Measurements from ENCODE around the gene ZNF616. TPM values are rescaled to one million over a fixed set of nuclear protein-coding genes. Genes with fewer than 3 reads are reported as not detected.

ZNF616 gene
- 19.7 TPM for total RNA-seq (ENCODE audit: insufficient read depth, low replicate concordance)

DNA sequence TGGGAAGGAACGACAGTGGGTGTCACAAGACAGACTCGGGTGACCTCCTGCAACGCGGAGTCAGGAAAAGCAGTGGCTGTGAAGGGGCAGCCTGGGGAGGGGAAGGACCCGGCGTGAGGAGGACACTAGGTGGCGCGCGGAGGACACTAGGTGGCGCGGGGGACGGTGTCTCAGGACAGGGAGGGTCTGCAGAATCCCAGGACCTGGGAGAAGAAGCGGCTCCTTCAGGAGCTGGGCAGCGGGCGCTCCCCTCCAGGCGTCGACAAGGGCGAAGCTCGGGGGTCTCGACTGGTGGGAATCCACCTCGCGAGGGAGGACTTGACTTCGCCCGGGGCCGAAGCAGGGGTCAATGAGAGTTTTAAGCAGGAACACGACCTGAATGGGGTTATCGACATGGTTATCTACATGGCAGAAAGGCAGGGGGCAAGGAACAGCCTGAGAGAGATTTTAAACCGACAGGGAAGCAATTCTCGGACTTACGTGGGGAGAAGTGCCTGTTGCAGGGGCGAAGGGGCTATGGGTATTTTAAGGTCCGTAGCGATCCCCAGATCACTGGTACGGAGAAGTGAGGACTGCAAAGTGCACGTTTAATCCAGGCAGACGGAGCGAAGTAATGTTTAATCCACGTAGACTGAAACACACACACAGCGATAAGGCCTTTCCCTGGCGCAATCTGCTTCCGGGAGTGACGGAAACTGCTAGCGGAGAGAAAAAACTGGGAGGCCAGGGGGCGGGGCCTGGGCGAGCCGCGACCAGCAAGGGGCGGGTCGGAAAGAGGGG lies at the start of gene ZNF616:
ZNF616 (minus strand) TSS at position 687 of the 780 bp plus-strand sequence. CDS start 9,426 bp downstream, outside the sequence.
- peak; percentile 98 for DNase-seq (ENCODE audit: low spot score)

DNA sequence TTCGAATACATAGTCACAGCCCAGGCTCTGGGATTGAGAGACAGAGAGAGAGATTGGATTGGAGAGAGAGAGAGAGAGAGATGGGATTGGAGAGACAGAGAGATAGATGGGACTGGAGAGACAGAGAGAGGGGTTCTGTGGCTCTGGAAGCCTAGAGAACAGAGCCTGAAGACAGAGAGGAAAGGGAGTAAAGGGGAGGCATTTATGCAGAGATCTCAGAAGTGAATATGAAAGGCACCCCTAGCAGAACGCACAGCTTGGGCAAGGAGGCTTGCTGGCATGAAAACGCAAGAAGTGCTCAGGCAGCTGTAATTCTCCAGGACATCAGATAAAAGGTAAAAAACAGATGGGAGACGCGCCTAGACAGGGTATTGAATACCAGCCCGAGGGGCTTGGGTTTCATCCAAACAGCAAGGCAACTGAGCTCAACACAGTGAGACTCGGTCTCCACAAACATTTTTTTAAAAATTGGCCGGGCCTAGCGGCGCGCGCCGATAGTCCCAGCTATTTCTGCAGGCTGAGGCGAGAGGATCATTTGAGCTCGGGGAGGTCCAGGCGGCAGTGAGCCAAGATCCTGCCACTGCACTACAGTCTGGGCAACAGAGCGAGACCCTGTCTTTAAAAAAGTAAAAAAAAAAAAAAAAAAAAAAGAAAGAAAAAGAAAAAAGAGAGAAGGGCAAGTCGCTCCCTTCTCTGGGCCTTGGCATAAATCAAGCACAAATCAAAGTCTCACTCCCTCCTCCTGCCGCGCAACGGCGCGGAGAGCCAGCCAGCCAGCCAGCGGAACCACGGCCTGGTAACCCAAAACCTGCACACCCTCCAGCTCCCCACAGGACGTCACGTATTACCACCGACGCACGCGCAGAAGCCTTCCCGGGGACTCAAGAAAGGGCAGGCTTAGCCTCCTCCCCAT lies 49.3 kb upstream of the ZNF616 start:
- DNase-seq (ENCODE audit: low spot score), result no peak

DNA sequence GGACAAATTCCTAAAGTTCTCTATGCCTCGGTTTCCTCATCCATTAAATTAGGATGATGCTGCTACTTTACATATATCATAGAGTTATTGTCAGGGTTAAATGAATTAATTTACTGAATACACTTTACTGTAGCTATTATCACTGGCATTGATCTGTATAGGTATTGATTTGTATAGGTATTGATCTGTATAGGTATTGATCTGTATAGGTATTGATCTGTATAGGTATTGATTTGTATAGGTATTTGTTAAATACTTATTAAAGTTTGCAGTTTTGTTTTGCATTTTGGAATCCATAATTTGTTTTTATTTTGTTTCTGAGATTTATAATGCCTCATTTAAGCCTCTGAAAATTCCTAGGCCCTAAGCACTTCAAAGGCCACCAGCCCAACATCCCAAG lies 47.7 kb upstream of the ZNF616 start:
- no peak for DNase-seq (ENCODE audit: low spot score)

DNA sequence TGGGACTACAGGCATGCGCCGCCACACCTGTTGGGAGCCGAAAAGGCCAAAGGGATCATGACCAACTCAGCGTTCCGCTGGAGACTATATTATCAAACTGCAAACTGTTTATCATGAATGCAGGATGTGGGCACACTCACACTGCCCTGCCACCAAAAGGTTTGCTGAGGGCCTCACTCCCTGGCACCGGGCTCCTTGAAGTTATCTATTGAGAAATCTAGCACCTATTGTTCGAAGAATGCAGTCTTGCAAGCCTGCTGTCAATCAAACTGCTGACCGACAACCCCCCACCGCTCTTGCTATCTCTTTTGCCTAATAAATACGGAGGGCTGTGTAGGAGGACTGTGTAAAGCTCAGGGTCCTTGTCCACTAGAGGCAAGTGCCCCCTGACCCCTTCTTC lies 36.8 kb upstream of the ZNF616 start:
- no peak for DNase-seq (ENCODE audit: low spot score)

DNA sequence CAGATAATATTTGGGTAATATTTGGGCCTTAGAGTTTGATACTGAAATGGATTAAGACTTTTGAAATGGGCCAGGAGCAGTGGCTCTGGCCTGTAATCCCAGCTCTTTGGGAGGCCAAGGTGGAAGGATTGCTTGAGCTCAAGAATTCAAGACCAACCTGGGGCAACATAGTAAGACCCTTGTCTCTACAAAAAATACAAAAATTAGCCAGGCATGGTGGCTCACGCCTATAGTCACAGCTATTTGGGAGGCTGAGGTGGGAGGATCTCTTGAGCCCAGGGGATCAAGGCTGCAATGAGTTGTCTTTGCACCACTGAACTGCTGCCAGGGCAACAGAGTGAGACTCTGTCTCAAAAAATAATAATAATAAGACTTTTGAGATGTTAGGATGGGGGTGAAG lies 32.6 kb upstream of the ZNF616 start:
- DNase-seq (ENCODE audit: low spot score), result no peak

DNA sequence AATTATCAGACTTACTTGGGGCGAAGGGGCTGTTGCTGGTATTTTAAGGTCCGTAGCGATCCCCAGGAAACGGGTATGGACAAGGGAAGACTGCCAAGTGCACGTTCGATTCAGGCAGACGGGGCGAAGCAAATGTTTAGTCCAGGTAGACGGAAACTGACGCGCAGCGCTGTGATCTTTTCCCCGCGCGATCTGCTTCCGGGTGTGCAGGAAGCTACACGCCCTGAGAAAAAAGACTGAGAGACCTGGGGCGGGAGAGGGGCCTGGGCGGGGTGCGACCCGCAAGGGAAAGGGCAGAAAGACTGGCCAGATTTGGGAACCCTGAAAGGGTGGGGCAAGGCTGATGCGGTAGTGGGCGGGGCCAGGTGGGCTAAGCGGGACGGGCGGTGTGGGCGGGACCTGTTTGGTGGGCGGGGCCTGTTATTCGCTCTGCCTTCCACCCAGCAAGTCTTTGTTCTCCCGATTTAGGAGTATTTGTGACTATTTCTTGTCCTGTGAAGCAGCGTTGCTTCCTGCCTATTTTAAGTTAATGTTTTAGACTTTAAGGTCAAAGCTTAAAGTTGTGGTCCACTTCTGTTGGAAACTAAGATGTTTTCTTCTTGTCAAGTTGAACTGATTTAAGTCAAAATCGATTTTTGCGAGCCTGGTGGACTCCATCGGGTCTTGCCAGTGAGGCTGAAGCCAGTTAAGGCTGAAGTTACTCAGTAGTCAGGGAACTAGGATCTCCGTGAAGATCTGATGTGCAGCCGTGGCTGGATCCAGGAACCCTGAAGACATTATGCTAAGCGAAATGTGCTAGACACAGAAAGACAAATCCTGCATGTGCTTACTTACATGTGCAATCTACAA lies 31.8 kb upstream of the ZNF616 start, which contains the start of gene ZNF836:
ZNF836 (minus strand) TSS at position 301 of the 849 bp plus-strand sequence. CDS start 3,549 bp downstream, outside the sequence.
- peak; percentile 80 for DNase-seq (ENCODE audit: low spot score)

DNA sequence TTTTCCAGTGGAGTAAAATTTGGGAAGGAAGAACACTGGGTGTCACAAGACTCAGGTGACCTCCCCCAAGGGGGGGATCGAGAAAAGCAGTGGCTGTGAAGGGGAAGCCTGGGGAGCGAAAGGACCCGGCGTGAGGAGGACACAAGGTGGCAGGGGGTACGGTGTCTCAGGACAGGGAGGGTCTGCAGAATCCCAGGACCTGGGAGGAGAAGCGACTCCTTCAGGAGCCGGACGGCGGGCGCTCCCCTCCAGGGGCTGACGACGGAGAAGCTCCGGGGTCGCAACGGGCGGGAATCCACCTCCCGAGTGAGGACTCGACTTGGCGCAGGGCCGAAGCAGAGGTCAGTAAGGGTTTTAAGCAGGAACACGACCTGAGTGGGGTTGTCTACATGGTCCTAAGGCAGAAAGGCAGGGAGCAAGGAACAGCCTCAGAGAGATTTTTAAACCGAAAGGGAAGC lies 31.2 kb upstream of the ZNF616 start:
- no peak for DNase-seq (ENCODE audit: low spot score)

DNA sequence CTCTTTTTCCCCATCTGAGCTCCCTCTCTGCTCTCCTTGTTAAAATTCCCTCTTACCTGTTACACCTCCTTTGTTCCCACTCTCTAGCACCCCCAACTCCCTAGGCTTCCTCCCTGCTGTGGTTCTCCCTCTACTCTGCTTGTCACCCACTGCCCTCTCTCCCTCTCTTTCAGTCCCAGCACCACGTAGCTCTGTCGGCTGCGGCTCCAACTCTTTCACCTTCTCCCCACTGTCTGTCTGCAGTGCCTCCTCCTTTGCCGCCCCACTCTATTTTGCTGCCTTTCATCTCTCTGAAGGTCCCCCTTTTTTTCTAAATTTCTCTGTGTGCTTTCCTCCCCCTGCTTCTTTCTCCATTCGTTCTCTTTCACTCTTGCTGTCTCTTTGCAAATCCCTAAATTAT lies 30.6 kb upstream of the ZNF616 start:
- DNase-seq (ENCODE audit: low spot score), result peak; percentile 8

DNA sequence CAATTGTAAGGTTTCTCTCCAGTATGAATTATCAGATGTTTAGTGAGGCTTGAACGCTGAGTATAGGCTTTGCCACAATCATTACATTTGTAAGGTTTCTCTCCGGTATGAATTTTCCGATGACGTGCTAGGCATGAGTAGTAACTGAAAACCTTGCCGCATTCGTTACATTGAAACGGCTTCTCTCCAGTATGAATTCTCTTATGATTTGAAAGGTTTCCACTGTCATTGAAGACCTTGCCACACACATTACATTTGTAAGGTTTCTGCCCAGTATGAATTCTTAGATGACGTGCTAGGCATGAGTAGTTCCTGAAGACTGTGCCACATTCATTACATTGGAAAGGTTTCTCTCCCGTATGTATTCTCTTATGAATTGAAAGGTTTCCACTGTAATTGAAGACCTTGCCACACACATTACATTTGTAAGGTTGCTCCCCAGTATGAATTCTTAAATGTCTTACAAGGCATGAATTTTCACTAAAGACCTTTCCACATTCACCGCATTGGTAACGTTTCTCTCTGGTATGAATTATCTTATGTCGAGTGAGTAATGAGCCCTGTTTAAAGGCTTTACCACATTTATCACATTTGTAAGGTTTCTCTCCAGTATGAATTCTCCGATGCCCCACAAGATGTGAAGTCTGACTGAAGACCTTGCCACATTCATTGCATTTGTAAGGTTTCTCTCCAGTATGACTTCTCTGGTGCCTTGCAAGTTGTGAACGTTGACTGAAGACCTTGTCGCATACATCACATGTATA lies 16.0 kb upstream of the ZNF616 start:
- no peak for DNase-seq (ENCODE audit: low spot score)

DNA sequence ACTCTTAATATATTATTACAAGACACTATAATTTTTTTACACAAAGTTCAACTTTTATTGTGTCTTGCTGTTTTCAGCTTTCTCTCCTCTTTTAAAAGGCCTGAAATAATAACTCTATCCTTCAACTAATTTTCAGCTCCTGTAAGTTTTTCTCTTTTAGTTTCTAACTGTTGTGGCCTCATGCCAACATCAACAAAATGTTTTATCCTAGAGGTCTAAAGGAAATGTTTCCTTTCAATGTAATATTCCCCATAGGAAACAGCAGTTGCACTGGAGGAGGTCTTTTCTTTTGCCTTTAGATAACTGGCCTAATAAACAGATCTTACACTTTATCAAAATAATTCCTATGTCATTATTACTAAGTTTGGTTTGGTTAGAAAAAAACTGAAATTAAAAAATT lies 8.5 kb upstream of the ZNF616 start:
- no peak for DNase-seq (ENCODE audit: low spot score)

DNA sequence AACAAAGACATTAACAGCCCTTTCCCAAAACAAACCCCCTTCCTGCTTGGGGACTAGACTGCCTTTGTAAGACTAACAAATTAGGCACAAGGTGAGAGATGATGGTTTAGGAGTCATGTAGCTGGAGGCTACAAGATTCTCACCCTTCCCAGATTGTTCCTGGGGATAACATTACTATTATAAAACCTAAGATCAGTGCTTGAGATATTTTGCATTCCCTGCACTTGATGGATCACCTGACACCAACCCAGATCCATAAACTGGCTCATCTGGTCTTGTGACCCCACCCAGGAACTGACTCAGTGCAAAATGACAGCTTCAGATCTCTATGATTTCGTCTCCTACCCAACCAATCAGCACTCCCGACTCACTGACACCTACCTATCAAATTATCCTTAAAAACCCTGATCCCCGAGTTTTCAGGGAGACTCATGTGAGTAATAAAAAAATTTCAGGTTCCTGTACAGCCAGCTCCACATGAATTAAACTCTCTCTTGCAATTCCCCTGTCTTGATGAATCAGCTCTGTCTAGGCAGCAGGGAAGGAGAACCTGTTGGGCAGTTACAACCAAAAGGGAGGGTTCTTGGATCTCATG lies 2.4 kb upstream of the ZNF616 start:
- peak; percentile 25 for DNase-seq (ENCODE audit: low spot score)

DNA sequence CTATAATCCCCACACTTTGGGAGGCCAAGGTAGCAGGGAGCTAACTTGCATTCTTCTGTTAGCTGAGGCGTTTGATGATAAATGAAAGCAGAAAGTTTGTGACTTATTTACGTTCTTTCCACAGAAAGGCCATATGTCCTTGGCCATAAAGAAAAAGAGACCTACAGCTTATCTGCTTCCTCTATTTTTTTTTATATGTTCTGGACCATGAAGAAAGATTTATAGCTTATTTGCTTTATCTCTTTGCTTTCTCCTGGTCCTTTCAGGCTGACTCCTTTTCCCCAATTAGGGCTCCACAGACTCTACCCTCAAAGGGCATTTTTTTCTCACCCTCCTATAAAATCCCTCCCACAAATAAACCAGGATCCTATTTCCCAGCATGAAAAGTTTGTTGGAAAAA lies 1.5 kb upstream of the ZNF616 start:
- DNase-seq (ENCODE audit: low spot score), result no peak

DNA sequence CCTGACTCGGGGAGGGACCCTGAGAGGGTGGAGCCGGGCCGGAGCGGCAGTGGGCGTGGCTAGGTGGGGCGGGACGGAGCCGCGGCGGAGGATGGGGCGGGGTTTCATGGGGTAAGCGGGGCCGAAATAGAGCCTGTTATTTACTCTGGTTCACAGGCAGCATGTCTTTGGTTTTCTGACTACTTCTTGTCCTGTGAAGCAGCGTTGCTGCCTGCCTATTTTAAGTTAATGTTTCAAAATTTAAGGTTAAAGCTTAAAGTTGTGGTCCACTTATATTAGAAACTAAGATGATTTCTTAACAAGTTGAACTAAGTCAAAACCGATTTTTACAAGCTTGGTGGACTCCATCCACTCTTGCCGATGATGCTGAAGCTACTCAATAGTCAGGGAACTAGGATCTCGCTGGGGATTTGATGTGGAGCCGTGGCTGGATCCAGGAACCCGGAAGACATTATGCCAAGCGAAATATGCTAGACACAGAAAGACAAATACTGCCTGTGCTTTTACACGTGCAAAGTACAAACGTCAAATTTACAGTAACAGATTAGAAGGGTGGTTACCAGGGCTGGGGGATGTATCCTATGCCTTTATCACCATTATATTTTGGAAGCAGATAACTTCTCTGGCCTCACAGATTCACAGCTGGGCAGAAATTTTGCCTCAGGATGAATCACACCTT lies 433 bp upstream of the ZNF616 start:
- no peak for DNase-seq (ENCODE audit: low spot score)

DNA sequence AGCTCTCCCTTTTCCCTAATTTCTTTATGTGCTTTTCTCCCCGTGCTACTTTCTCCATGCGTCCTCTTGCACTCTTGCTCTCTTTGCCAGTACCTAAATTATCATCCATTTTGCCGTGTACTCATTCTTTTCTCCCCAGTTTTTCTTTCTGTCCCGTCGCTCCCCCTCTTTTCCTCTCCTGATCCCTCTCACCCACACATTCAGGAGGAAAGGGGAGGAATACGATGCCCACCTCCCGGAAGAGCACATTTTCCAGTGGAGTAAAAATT lies 821 bp downstream of the ZNF616 start:
- DNase-seq (ENCODE audit: low spot score), result no peak

DNA sequence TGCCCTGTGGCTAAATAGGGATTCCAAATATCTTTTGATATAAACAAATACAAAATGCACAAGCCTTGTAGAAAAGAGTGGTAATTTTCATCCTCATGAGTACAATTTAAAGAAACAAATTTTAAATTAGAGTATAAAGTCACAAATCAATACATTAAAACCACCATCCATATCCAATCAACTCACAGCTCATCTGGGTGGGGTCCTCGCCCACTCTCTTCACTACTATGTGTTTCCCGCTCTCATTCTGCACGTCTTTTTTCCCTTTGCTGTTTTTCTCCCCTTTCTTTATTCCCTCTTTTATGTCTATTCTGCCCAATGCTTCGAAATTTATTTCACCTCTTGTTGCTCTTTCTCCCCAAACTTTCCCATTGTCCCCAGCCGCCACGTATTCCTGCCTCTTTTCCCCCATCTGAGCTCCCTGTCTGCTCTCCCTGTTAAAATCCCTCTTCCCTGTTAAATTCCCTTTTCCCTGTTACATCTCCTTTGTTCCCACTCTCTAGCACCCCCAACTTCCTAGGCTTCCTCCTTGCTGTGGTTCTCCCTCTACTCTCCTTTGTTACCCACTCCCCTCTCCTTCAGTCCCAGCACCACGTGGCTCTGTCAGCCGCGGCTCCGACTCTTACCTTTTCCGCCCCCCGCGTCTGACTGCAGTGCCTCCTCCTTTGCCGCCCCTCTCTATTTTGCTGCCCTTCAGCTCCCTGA lies 1.3 kb downstream of the ZNF616 start:
- DNase-seq (ENCODE audit: low spot score), result peak; percentile 37

DNA sequence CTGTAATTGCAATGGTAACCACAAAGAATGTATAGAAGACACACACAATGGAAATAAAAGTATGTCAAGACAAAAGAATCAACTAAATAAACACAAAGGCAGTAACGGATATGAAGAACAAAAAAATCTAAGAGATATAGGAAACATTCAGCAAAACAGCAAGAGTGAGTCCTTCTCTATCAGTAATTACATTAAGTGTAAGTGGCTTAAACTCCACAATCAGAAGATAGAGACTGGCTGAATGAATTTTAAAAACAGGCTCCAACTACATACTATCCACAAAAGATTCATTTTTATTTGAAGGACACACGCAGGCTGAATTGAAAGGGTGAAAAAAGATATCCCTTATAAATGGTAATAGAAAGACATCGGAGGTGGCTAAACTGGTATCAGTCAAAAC lies 19.5 kb downstream of the ZNF616 start:
- DNase-seq (ENCODE audit: low spot score), result no peak

DNA sequence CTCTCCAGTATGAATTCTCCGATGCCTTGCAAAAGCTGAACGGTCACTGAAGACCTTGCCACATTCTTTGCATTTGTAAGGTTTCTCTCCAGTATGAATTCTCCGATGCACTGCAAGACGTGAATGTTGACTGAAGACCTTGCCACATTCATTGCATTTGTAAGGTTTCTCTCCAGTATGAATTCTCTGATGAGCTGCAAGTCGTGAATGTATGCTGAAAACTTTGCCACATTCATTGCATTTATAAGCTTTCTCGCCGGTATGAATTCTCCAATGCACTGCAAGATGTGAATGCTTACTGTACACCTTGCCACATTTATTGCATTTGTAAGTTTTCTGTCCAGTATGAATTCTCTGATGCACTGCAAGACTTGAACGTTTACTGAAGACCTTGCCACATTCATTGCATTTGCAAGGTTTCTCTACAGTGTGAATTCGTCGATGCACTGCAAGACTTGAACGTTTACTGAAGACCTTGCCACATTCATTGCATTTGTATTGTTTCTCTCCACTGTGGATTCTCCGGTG lies 24.1 kb downstream of the ZNF616 start:
- no peak for DNase-seq (ENCODE audit: low spot score)

DNA sequence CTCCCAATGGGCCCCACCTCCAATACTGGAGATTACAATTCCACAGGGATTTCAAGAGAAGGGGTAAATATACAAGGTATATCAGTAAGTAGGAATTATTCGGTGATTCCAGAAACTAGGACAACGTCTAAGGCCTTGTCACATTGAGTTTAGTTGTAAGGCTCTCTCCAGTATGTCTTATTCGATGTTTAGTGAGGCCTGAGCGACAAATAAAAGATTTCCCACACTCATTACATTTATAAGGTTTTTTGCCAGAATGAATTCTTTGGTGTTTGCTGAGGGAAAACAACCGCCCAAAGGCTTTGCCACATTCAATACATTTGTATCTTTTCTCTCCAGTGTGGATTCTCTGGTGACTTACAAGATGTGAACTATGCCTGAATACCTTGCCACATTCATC lies 25.0 kb downstream of the ZNF616 start:
- DNase-seq (ENCODE audit: low spot score), result no peak

DNA sequence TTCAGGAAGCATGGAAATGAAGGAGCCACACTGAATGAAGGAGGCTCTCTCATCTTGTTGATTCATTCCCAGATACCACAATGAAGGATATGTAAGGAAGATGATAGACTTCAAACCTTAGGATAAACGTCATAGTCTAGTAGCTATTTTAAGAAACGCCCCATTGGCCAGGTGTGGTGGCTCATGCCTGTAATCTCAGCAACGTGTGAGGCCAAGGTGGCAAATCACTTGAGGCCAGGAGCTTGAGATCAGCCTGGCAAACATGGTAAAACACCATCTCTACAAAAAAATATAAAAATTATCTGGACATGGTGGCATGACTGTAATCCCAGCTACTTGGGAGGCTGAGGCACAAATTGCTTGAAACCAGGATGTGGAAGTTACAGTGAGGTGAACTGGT lies 27.1 kb downstream of the ZNF616 start:
- DNase-seq (ENCODE audit: low spot score), result no peak
